HL-60 (cell line): ENCODE data around the gene CPT2.

Source experiments
- SPI1 ChIP-seq: IDR thresholded peaks from 2 replicates; pipeline ENCODE4 v1.6.1; 2012; ENCODE audit warnings: low read depth, mild to moderate bottlenecking, borderline replicate concordance
- TF ChIP-seq, protein P1 (sequence below): IDR thresholded peaks from one replicate; pipeline ENCODE4 v1.5.1; 2011; ENCODE audit warnings: low read length, control low read depth, inconsistent platforms; ENCODE audit not compliant: insufficient read depth
- TF ChIP-seq, protein P2 (sequence below): IDR thresholded peaks from 2 replicates; pipeline ENCODE4 v1.6.1; 2012; ENCODE audit warnings: low read depth; ENCODE audit not compliant: insufficient replicate concordance

DNA sequence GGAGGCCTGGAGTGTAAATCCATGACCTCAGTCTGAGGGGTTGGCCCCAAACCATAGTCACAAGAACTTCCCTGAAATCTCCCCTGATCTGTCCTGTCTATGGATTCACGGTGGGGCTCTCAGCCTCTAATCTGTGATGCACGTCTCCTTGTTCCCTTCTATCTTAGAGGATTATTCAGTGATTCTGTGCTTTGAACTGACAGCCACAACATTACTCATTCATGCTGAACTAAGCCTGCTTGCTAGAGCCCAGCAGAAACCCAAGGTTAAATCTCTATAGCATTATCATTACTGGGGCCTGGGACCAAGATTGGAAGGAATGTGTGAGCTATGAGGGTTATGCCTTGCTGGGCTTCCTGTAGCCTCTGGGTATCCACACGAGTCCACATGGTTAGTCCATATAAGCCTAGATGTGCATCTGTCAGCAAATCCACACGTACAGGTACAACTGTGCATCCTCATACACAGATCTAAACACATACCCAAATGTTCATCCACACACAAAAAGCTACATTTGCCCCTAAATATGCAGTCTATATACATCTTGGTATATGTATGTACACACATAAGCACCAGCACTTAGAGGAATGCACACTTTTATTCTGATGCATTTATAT, 64.1 kb downstream of the CPT2 start:
- TF ChIP-seq, protein P1, sequence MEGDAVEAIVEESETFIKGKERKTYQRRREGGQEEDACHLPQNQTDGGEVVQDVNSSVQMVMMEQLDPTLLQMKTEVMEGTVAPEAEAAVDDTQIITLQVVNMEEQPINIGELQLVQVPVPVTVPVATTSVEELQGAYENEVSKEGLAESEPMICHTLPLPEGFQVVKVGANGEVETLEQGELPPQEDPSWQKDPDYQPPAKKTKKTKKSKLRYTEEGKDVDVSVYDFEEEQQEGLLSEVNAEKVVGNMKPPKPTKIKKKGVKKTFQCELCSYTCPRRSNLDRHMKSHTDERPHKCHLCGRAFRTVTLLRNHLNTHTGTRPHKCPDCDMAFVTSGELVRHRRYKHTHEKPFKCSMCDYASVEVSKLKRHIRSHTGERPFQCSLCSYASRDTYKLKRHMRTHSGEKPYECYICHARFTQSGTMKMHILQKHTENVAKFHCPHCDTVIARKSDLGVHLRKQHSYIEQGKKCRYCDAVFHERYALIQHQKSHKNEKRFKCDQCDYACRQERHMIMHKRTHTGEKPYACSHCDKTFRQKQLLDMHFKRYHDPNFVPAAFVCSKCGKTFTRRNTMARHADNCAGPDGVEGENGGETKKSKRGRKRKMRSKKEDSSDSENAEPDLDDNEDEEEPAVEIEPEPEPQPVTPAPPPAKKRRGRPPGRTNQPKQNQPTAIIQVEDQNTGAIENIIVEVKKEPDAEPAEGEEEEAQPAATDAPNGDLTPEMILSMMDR, result no peak
- no peak for TF ChIP-seq SPI1
- TF ChIP-seq, protein P2, sequence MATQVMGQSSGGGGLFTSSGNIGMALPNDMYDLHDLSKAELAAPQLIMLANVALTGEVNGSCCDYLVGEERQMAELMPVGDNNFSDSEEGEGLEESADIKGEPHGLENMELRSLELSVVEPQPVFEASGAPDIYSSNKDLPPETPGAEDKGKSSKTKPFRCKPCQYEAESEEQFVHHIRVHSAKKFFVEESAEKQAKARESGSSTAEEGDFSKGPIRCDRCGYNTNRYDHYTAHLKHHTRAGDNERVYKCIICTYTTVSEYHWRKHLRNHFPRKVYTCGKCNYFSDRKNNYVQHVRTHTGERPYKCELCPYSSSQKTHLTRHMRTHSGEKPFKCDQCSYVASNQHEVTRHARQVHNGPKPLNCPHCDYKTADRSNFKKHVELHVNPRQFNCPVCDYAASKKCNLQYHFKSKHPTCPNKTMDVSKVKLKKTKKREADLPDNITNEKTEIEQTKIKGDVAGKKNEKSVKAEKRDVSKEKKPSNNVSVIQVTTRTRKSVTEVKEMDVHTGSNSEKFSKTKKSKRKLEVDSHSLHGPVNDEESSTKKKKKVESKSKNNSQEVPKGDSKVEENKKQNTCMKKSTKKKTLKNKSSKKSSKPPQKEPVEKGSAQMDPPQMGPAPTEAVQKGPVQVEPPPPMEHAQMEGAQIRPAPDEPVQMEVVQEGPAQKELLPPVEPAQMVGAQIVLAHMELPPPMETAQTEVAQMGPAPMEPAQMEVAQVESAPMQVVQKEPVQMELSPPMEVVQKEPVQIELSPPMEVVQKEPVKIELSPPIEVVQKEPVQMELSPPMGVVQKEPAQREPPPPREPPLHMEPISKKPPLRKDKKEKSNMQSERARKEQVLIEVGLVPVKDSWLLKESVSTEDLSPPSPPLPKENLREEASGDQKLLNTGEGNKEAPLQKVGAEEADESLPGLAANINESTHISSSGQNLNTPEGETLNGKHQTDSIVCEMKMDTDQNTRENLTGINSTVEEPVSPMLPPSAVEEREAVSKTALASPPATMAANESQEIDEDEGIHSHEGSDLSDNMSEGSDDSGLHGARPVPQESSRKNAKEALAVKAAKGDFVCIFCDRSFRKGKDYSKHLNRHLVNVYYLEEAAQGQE, result no peak
